ENCODE data around the gene CCDC13.

The CCDC13 gene

GRCh38 chr3:42749753-42750231 lies 23.3 kb downstream of the CCDC13 start:
- no peak overlapping the region for H3K4me3 ChIP-seq (ENCODE audit: control insufficient read depth, low read depth, low read length)
- peak; percentile 68 for TF ChIP-seq CTCF (IDR thresholded peaks at IDR 0.05; ENCODE audit: control insufficient read depth, insufficient read depth, low read depth, low read length, missing control alignments)
- DNase-seq (ENCODE audit: low read depth): no peak

GRCh38 chr3:42749025-42749752 lies 23.9 kb downstream of the CCDC13 start:
- TF ChIP-seq CTCF (IDR thresholded peaks at IDR 0.05; ENCODE audit: control insufficient read depth, insufficient read depth, low read depth, low read length, missing control alignments): no peak
- no peak overlapping the region for H3K4me3 ChIP-seq (ENCODE audit: control insufficient read depth, low read depth, low read length)
- no peak for DNase-seq (ENCODE audit: low read depth)

GRCh38 chr3:42747581-42747980 lies 25.5 kb downstream of the CCDC13 start:
- TF ChIP-seq CTCF (IDR thresholded peaks at IDR 0.05; ENCODE audit: control insufficient read depth, insufficient read depth, low read depth, low read length, missing control alignments): no peak
- no peak overlapping the region for H3K4me3 ChIP-seq (ENCODE audit: control insufficient read depth, low read depth, low read length)
- no peak for DNase-seq (ENCODE audit: low read depth)

GRCh38 chr3:42746455-42747450 lies 26.3 kb downstream of the CCDC13 start:
- no peak for DNase-seq (ENCODE audit: low read depth)
- H3K4me3 ChIP-seq (ENCODE audit: control insufficient read depth, low read depth, low read length): no peak overlapping the region
- no peak for TF ChIP-seq CTCF (IDR thresholded peaks at IDR 0.05; ENCODE audit: control insufficient read depth, insufficient read depth, low read depth, low read length, missing control alignments)

GRCh38 chr3:42745776-42746454 lies 27.1 kb downstream of the CCDC13 start:
- DNase-seq (ENCODE audit: low read depth): no peak
- no peak for TF ChIP-seq CTCF (IDR thresholded peaks at IDR 0.05; ENCODE audit: control insufficient read depth, insufficient read depth, low read depth, low read length, missing control alignments)
- H3K4me3 ChIP-seq (ENCODE audit: control insufficient read depth, low read depth, low read length): no peak overlapping the region

GRCh38 chr3:42745291-42745745 lies 27.7 kb downstream of the CCDC13 start:
- DNase-seq (ENCODE audit: low read depth): peak; percentile 44
- H3K4me3 ChIP-seq (ENCODE audit: control insufficient read depth, low read depth, low read length): no peak overlapping the region
- no peak for TF ChIP-seq CTCF (IDR thresholded peaks at IDR 0.05; ENCODE audit: control insufficient read depth, insufficient read depth, low read depth, low read length, missing control alignments)
